ENCODE data around the gene ADD1.

ADD1 gene

DNA sequence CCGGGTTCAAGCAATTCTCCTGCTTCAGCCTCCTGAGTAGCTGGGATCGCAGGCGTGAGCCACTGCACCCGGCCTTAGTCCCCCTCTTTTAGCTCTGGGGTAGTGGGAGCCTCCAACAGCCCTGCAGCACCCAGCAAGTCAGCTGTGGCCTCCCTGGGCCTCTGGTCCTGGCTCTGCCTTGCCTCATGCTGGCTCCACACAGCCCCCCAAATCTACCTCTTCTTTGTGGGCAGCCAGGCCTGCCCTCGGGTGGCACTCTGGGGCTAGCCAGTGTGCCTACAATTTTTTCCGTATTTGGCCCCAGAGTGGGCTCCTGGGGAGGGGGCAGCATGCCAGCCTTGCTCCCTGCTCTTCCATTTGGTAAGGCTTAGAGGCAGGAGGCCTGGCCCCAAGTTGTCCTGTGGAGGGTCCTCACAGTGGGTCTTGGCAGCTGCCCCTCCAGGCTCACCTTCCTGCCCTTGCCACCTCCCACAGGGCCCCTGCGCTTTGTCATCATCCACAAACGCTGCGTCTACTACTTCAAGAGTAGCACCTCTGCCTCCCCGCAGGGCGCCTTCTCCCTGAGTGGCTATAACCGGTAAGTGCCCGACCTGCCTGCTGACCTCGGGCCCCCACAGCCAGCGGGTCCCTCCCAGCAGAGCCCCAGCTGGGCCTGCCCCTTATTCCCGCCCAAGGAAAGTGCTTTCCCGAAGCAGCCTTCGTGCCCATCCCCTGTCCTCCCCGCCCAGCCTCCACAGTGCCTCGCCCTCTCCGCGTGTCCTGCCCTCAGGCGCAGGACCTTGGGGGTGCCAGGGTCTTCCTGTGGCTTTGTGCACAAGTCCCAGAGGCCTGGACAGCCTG is 21.0 kb upstream of the ADD1 start:
- FAIRE-seq = no peak

DNA sequence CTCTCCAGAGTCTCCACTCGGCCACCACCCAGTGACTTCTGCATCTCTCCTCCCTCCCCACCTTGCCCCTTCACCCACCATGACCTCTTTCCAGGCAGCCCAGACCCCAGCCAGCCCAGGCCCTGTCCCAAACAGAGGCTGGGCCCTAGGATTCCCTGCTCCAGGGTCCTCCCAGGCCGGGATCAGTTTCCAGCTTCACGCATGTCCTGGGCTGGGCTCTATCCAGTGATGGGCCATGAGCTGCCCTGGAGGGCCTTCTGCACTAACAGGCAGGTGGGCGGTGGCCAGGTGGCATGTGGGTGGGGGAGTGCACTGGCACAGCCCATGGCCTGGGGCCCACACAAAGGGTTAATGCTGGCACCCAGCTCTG is 20.4 kb upstream of the ADD1 start:
- no peak for FAIRE-seq

DNA sequence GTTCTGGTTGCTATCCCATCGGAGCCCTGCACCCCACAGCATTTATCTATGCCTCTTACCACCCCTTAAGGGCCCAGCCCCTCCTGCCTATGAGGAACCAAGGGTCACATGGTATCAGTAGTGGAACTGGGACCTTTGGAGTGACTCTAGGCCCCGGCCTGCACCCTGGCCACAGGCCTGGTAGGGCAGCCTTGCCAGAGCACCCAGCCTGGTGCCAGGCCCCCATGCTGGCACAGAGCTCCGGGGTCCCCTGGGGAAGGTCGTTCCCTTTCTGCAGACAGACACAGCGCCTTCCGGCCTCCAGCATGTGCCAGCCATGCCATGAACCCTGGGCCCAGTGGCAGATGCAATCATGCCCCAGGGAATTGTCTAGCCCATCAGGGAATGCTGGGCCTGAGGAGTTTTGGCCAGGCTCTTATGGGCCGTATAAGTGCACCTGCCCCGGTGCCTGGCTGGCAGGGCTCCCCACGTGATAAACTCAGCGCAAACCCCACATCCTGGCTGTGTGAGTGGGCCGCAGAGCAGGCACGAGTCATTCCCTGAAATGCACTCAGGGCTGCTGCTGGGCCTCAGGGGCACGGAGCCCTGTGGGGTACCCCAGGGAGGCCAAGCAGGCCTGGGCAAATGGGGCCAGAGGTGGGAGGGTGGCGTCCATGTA is 19.8 kb upstream of the ADD1 start:
- no peak for FAIRE-seq

- no peak for FAIRE-seq
These were observed 19.3 kb upstream of the ADD1 start for GRCh38 chr4:2824329-2824835.

DNA sequence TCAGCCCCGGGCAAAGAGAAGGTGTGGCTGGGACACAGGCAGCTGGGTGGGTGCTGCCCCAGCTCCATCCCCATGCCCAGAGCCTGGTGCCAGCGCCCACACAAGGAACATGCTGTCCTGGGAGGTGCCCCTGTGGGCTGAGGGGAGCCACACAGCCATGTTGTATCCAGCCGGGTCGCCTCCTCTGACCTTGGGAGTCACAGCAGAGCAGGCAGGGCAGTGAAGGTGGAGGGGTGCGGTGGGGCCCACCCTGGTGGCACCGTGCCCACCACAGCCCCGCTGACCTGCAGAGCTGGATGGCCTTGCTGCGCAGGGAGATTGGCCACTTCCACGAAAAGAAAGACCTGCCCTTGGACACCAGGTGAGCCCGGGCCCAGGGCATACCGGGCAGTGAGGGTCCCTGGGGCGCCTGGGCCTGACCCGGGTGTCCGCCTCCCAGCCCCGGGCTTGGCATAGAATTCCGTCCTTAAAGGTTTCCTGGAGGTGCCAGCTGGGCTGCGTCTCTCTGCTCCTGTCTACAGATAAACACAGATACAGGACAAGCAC is 18.7 kb upstream of the ADD1 start:
- no peak for FAIRE-seq

- no peak for FAIRE-seq
These were observed 17.9 kb upstream of the ADD1 start for GRCh38 chr4:2825740-2826139.

- FAIRE-seq = no peak
These were observed 16.4 kb upstream of the ADD1 start for GRCh38 chr4:2827071-2827873.

- FAIRE-seq = no peak
These were observed 15.5 kb upstream of the ADD1 start for GRCh38 chr4:2827874-2828751.

DNA sequence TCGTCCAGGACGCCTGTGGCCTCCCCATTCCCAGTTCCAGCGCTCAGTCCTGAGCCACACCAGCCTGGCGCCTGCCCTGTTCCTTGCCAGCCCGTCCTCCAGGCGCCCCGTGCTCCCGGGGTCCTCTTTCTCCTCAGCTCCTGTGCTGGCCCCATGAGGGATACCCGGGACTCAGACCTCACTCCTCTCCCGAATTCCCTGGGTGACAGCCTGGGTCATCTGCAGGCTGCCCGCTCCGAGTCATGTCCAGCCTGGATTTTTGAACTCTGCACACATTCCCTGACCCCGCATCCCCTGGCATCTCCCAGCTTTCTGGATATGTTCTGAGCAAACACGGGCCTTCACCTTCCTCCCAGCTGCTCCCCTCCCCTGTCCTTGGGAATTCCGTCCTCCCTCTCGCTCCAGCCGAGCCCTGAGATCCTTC is 14.9 kb upstream of the ADD1 start:
- FAIRE-seq = no peak

DNA sequence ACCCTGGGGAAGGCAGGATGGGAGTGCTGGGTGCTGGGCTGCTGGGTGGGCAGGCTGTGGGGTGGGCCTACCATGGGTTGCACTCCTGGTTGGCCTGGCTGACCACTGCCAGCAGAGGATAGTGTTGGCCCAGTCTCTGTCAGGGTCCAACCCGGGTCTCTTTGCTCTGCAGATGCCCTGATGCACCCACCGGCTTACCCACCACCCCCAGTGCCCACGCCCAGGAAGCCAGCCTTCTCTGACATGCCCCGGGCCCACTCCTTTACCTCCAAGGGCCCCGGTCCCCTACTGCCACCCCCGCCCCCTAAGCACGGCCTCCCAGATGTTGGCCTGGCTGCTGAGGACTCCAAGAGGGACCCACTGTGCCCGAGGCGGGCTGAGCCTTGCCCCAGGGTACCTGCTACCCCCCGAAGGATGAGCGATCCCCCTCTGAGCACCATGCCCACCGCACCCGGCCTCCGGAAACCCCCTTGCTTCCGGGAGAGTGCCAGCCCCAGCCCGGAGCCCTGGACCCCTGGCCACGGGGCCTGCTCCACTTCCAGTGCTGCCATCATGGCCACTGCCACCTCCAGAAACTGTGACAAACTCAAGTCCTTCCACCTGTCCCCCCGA is 14.2 kb upstream of the ADD1 start:
- FAIRE-seq = no peak

DNA sequence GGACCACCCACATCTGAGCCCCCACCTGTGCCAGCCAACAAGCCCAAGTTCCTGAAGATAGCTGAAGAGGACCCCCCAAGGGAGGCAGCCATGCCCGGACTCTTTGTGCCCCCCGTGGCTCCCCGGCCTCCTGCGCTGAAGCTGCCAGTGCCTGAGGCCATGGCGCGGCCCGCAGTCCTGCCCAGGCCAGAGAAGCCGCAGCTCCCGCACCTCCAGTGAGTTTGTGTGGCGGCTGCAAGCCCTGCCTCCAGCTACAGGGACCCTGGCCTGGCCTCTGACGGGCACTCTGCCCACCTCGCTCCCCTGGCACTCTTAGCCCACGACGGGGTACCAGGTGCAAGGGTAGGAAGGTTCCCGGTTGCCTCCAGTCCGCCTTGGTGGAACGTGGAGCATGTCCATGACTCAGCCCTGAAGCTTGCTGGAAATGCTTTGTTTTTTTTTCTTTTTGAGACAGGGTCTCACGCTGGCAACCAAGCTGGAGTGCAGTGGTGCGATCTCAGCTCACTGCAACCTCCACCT is 13.7 kb upstream of the ADD1 start:
- FAIRE-seq = no peak

GRCh38 chr4:2830632-2831610 is 12.7 kb upstream of the ADD1 start:
- no peak for FAIRE-seq

- FAIRE-seq = no peak
These were observed 11.9 kb upstream of the ADD1 start for GRCh38 chr4:2831611-2832308.

DNA sequence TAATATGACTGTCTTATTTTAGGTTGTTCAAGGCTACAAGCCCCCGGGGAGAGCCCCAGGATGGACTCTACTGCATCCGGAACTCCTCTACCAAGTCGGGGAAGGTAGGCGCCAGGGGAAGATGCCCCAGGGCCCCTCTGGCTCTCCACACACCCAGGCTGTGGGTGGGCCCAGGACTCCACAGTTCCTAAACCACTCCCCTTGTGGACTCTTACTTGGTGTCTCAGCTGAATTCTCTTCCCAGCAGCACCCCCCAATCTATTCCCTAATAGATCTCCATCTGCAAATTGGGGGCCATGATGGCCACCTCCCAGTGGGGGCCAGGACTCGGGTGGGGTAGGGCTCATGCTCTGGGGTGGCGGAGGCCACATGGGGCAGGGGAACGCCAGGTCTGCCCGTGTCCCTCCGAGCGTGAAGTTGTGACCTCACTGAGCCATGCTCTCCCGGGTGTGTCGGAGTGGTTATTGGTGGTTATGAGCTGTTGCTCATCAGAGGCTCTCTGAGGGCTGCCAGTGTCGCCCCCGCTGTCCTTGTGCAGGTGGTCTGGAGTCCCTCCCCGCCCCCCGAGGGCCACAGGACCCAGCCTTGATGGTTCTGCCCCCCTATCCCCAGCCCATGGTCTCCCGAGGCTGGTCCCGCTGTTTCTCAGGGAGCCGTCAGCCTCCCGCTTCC is 11.2 kb upstream of the ADD1 start:
- no peak for FAIRE-seq

- no peak for FAIRE-seq
These were observed 10.5 kb upstream of the ADD1 start for GRCh38 chr4:2832981-2833670.

DNA sequence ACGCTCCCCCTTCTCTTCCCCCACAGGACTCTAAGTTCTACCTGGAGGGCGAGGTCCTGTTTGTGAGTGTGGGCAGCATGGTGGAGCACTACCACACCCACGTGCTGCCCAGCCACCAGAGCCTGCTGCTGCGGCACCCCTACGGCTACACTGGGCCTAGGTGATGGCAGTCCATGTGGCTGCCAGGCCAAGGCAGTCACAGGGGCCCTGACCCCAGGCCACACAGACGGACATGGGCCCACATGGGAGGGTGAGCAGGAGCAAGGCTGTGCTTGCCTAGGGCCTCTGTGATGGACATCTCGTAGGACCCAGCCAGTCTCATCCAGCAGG is 10.0 kb upstream of the ADD1 start:
- FAIRE-seq = no peak

DNA sequence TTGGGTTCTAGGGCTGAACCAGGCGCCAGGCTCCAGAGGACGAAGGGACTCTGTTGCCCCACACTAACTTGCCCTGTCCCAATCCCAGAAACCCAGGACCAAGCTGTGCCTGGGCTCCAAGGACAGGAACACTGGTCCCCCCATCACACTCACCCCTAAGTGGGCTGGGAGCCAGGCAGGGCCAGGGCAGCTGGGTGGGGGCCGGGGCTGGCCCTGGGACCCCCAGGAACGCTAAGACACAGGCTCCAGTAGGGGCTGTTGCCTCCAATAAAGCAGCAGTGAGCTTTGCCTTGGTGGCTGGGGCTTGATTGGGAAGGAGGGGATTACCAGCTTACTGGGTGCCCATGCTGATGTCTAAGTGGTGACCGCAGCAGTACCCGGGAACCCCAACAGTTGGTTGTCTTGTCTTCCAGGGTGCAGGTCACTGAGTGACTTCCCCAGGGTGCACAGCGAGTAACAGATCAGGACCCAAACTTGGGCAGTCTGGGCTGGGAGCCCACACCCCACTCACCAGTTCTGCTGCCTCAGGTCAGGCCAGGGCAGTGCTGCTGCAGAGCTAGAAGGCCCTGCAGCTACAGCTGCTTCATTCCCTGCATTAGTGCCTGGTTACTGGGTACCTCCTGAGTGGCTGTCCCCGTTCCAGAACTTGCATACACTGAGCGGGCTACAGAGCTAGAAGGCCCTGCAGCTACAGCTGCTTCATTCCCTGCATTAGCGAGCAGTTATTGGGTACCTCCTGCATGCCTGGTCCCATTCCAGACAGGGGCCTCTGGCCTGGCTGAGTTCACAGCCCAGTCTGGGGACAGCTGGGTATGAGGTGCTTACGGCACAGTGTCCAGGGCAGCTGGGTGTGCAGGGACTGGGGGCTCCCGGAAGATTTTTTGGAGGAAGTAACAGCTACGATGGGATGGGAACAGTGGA is 9.4 kb upstream of the ADD1 start:
- FAIRE-seq = no peak

Data from TTC549 (cell line).